Activated naive CD4-positive, alpha-beta T cell treated with Interleukin-2 at 50 U/mL for 16 hours (primary cell): ENCODE results near the gene TADA3.

ENCODE experiments used
- DNase-seq: peaks from one replicate; pipeline ENCODE4 v3.0.0-alpha.2; 2020

Gene TADA3

GRCh38 chr3:9757427-9757826, 34.8 kb downstream of the TADA3 start:
- DNase-seq = no peak

- DNase-seq = no peak
Measured at GRCh38 chr3:9754678-9755077, 37.6 kb downstream of the TADA3 start.

- no peak for DNase-seq
Measured at GRCh38 chr3:9750556-9751411, 41.5 kb downstream of the TADA3 start.

GRCh38 chr3:9749645-9750555, 42.4 kb downstream of the TADA3 start, which contains the start of gene OGG1:
OGG1 (plus strand) TSS chr3:9749952; CDS start chr3:9750287, 335 bp downstream.
- DNase-seq = peak; percentile 97

GRCh38 chr3:9749296-9749644, 43.0 kb downstream of the TADA3 start:
- DNase-seq = no peak

GRCh38 chr3:9748031-9748430, 44.2 kb downstream of the TADA3 start:
- DNase-seq = no peak

GRCh38 chr3:9747267-9747666, 45.0 kb downstream of the TADA3 start:
- no peak for DNase-seq

- no peak for DNase-seq
Measured at GRCh38 chr3:9746330-9746729, 45.9 kb downstream of the TADA3 start.

- no peak for DNase-seq
Measured at GRCh38 chr3:9745521-9745920, 46.8 kb downstream of the TADA3 start.

- no peak for DNase-seq
Measured at GRCh38 chr3:9744162-9744561, 48.1 kb downstream of the TADA3 start.

- DNase-seq = no peak
Measured at GRCh38 chr3:9743548-9743947, 48.7 kb downstream of the TADA3 start.

GRCh38 chr3:9742560-9742959, 49.7 kb downstream of the TADA3 start:
- no peak for DNase-seq

- DNase-seq = no peak
Measured at GRCh38 chr3:9739181-9739580, 53.1 kb downstream of the TADA3 start.

GRCh38 chr3:9736831-9737230, 55.4 kb downstream of the TADA3 start:
- DNase-seq = no peak

GRCh38 chr3:9732740-9733115, 59.5 kb downstream of the TADA3 start:
- DNase-seq = no peak

- peak; percentile 44 for DNase-seq
Measured at GRCh38 chr3:9732080-9732739, 60.1 kb downstream of the TADA3 start.

- peak; percentile 99 for DNase-seq
Measured at GRCh38 chr3:9731206-9732079, 60.8 kb downstream of the TADA3 start, which contains the start of gene BRPF1. BRPF1 (plus strand) TSS chr3:9731735; CDS start chr3:9734141, 2,406 bp downstream.

GRCh38 chr3:9730657-9731205, 61.5 kb downstream of the TADA3 start:
- DNase-seq = no peak
